SK-N-MC (cell line): ENCODE measurements around the gene B3GALNT2.

ENCODE experiments used
- EZH2 ChIP-seq: fragments of 200-600 bp; sonication (generic); IDR thresholded peaks from one replicate; pipeline ENCODE4 v1.6.1; 2017; ENCODE audit warnings: antibody characterized with exemption
- FOXP2 ChIP-seq: optimal IDR thresholded peaks from 2 replicates; pipeline ENCODE3; 2011; ENCODE audit warnings: mild to moderate bottlenecking, moderate library complexity; ENCODE audit not compliant: insufficient read depth; ENCODE audit errors: extremely low read length, control extremely low read depth
- POLR2AphosphoS5 ChIP-seq: IDR thresholded peaks from 2 replicates; pipeline ENCODE4 v1.6.1; 2012; ENCODE audit warnings: mild to moderate bottlenecking, low read depth, low read length, borderline replicate concordance

DNA sequence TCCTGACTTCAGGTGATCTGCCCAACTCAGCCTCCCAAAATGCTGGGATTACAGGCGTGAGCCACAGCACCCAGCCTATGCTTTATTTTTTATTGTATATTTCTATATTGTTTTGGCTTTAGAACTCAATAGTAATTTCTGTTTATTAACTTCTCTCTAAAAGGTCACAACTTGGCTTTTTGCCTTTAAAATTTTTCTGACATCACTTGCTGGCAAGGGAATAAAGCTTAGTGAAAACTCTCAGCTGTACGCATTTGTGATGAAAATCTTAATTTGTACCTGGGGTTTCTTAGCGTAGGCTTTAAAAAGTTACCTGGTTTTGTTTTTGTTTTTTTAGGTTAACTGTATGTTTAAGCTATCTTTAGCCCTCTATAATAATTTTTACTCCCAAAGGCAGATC, 36.2 kb downstream of the B3GALNT2 start:
- TF ChIP-seq POLR2AphosphoS5 (no peak), EZH2 (no peak), FOXP2 (no peak)
